SK-N-SH (cell line): ENCODE results near the gene SLAMF1.

Experiments
- EP300 ChIP-seq, 2 experiments: IDR thresholded peaks; 2 replicates each; pipeline versions ENCODE4 v1.4.0 to v1.6.1; 2012; ENCODE audit warnings: borderline replicate concordance in 1 of 2, low read depth in 1 of 2, low read length in 1 of 2
- JUND ChIP-seq: IDR thresholded peaks from 2 replicates; pipeline ENCODE4 v1.4.0; 2012
- MXI1 ChIP-seq: IDR thresholded peaks from 2 replicates; pipeline ENCODE4 v1.6.1; 2012; ENCODE audit warnings: mild to moderate bottlenecking, low read depth, low read length, improper control_type of control experiment
- NFIC ChIP-seq: IDR thresholded peaks from 2 replicates; pipeline ENCODE4 v1.4.0; 2012; ENCODE audit warnings: borderline replicate concordance
- NRF1 ChIP-seq: IDR thresholded peaks from 2 replicates; pipeline ENCODE4 v1.6.1; 2012; ENCODE audit warnings: low read depth, mild to moderate bottlenecking, low read length
- POLR2AphosphoS5 ChIP-seq: IDR thresholded peaks from 2 replicates; pipeline ENCODE4 v1.6.1; 2012; ENCODE audit warnings: low read depth, low read length
- SMC3 ChIP-seq: IDR thresholded peaks from 2 replicates; pipeline ENCODE4 v1.6.1; 2012; ENCODE audit warnings: low read depth, low read length, improper control_type of control experiment
- TCF12 ChIP-seq: IDR thresholded peaks from 2 replicates; pipeline ENCODE4 v1.4.0; 2012
- TEAD4 ChIP-seq: IDR thresholded peaks from 2 replicates; pipeline ENCODE4 v1.4.0; 2012; ENCODE audit warnings: mild to moderate bottlenecking, borderline replicate concordance; ENCODE audit not compliant: insufficient read depth
- TF ChIP-seq, protein P1 (sequence below): fragments of 200-600 bp; sonication (generic); IDR thresholded peaks from 2 replicates; pipeline ENCODE4 v1.6.1; 2017; ENCODE audit warnings: antibody characterized with exemption, mild to moderate bottlenecking, moderate library complexity
- TF ChIP-seq, protein P2 (sequence below): fragments of 150-350 bp; IDR thresholded peaks from 2 replicates; pipeline ENCODE4 v1.6.1; 2017; ENCODE audit warnings: antibody characterized with exemption, low read length, low read depth, borderline replicate concordance
- TF ChIP-seq, protein P3 (sequence below): IDR thresholded peaks from 2 replicates; pipeline ENCODE4 v1.6.1; 2012; ENCODE audit warnings: mild to moderate bottlenecking, low read depth, low read length, moderate library complexity
- TF ChIP-seq, protein P4 (sequence below): IDR thresholded peaks from 2 replicates; pipeline ENCODE4 v1.4.0; 2012; ENCODE audit warnings: low read depth

DNA sequence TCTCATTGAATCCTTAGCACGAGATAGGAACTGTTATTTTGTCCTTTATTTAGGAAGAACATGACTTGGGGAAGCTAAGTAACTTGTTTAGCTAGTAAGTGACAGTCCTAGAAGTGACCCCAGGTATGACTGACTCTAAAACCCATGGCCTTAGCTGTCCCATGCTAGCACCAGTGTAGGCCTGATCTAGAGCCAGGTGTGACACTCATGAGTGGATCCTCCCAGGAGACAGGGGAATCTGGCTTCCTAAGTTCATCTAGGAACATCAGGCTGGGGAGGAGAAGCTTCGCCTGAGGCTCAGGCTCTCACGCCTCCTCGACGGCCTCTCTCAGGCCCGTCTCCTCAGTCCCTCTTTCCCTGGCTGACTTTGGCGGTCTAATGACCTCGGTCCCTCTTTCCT is 33.6 kb upstream of the SLAMF1 start:
- no peak for TF ChIP-seq TCF12
- no peak for TF ChIP-seq EP300 (IDR thresholded peaks at IDR 0.05; ENCODE audit: borderline replicate concordance in 1 of 2, low read depth in 1 of 2, low read length in 1 of 2)
- TF ChIP-seq MXI1, result no peak
- TF ChIP-seq, protein P1, sequence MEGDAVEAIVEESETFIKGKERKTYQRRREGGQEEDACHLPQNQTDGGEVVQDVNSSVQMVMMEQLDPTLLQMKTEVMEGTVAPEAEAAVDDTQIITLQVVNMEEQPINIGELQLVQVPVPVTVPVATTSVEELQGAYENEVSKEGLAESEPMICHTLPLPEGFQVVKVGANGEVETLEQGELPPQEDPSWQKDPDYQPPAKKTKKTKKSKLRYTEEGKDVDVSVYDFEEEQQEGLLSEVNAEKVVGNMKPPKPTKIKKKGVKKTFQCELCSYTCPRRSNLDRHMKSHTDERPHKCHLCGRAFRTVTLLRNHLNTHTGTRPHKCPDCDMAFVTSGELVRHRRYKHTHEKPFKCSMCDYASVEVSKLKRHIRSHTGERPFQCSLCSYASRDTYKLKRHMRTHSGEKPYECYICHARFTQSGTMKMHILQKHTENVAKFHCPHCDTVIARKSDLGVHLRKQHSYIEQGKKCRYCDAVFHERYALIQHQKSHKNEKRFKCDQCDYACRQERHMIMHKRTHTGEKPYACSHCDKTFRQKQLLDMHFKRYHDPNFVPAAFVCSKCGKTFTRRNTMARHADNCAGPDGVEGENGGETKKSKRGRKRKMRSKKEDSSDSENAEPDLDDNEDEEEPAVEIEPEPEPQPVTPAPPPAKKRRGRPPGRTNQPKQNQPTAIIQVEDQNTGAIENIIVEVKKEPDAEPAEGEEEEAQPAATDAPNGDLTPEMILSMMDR, result no peak
- TF ChIP-seq POLR2AphosphoS5, result no peak
- TF ChIP-seq NRF1, result no peak
- no peak for TF ChIP-seq SMC3
- TF ChIP-seq, protein P2, sequence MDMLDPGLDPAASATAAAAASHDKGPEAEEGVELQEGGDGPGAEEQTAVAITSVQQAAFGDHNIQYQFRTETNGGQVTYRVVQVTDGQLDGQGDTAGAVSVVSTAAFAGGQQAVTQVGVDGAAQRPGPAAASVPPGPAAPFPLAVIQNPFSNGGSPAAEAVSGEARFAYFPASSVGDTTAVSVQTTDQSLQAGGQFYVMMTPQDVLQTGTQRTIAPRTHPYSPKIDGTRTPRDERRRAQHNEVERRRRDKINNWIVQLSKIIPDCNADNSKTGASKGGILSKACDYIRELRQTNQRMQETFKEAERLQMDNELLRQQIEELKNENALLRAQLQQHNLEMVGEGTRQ, result no peak
- TF ChIP-seq, protein P3, sequence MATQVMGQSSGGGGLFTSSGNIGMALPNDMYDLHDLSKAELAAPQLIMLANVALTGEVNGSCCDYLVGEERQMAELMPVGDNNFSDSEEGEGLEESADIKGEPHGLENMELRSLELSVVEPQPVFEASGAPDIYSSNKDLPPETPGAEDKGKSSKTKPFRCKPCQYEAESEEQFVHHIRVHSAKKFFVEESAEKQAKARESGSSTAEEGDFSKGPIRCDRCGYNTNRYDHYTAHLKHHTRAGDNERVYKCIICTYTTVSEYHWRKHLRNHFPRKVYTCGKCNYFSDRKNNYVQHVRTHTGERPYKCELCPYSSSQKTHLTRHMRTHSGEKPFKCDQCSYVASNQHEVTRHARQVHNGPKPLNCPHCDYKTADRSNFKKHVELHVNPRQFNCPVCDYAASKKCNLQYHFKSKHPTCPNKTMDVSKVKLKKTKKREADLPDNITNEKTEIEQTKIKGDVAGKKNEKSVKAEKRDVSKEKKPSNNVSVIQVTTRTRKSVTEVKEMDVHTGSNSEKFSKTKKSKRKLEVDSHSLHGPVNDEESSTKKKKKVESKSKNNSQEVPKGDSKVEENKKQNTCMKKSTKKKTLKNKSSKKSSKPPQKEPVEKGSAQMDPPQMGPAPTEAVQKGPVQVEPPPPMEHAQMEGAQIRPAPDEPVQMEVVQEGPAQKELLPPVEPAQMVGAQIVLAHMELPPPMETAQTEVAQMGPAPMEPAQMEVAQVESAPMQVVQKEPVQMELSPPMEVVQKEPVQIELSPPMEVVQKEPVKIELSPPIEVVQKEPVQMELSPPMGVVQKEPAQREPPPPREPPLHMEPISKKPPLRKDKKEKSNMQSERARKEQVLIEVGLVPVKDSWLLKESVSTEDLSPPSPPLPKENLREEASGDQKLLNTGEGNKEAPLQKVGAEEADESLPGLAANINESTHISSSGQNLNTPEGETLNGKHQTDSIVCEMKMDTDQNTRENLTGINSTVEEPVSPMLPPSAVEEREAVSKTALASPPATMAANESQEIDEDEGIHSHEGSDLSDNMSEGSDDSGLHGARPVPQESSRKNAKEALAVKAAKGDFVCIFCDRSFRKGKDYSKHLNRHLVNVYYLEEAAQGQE, result no peak
- TF ChIP-seq JUND, result no peak
- TF ChIP-seq TEAD4, result no peak
- TF ChIP-seq, protein P4, sequence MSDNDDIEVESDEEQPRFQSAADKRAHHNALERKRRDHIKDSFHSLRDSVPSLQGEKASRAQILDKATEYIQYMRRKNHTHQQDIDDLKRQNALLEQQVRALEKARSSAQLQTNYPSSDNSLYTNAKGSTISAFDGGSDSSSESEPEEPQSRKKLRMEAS, result no peak
- no peak for TF ChIP-seq NFIC
